CD14-positive monocyte (primary cell): Measurements from ENCODE around the gene GBP3. TPM values are rescaled to one million over a fixed set of nuclear protein-coding genes. Genes with fewer than 3 reads are reported as not detected.
"Not testable (repeated sequence)": the region's sequence is repeated elsewhere in the genome, so short reads cannot be mapped to it uniquely, and the experiment has no call there.

ENCODE experiments used
- DNase-seq, 3 donors: peaks; one replicate each; pipeline ENCODE4 v3.0.0-alpha.2; 2011 to 2022
- H2AFZ ChIP-seq: 2 replicates; pipeline ENCODE4 v1.6.0; 2012; ENCODE audit warnings: mild to moderate bottlenecking, low read depth, low read length, inconsistent platforms; ENCODE audit not compliant: insufficient read depth, poor library complexity, severe bottlenecking
- H3K27ac ChIP-seq, 2 donors: 1 replicate in 1 of 2; 2 replicates in 1 of 2; pipeline ENCODE4 v1.5.1; 2012 to 2013; ENCODE audit warnings: low read length in 2 of 2, control low read depth in 1 of 2, inconsistent platforms in 1 of 2, low read depth in 1 of 2, mild to moderate bottlenecking in 1 of 2
- H3K27me3 ChIP-seq, 2 donors: one replicate each; pipeline versions ENCODE4 v1.6.0 to v1.6.1; 2011 to 2013; ENCODE audit warnings: low read length in 2 of 2; ENCODE audit not compliant: control insufficient read depth in 2 of 2, insufficient read depth in 2 of 2
- H3K36me3 ChIP-seq, 2 donors: replicated peaks in 1 of 2; 1 replicate in 1 of 2; 2 replicates in 1 of 2; pipeline versions ENCODE4 v1.5.1 to v1.6.1; 2012 to 2013; ENCODE audit warnings: low read length in 2 of 2, control low read depth in 1 of 2, inconsistent platforms in 1 of 2, mild to moderate bottlenecking in 1 of 2; ENCODE audit not compliant: insufficient read depth in 2 of 2, control insufficient read depth in 1 of 2
- H3K4me1 ChIP-seq, 2 donors: 1 replicate in 1 of 2; 2 replicates in 1 of 2; pipeline versions ENCODE4 v1.5.1 to v1.6.1; 2012 to 2013; ENCODE audit warnings: low read length in 2 of 2, control low read depth in 1 of 2, inconsistent platforms in 1 of 2, mild to moderate bottlenecking in 1 of 2, moderate library complexity in 1 of 2; ENCODE audit not compliant: insufficient read depth in 2 of 2, control insufficient read depth in 1 of 2
- H3K4me2 ChIP-seq: replicated peaks from 2 replicates; pipeline ENCODE3; 2012; ENCODE audit warnings: low read length, moderate library complexity, mild to moderate bottlenecking; ENCODE audit not compliant: poor library complexity, severe bottlenecking; ENCODE audit errors: extremely low read depth
- H3K4me3 ChIP-seq, 3 experiments: fragments of 200-600 bp in 1 of 3; sonication (generic) in 1 of 3; replicated peaks in 1 of 3; 1 replicate in 2 of 3; 2 replicates in 1 of 3; pipeline ENCODE4 v1.5.1; 2011 to 2013; ENCODE audit warnings: low read length in 3 of 3, mild to moderate bottlenecking in 3 of 3, control low read depth in 2 of 3, low read depth in 2 of 3, inconsistent platforms in 1 of 3, moderate library complexity in 1 of 3
- H3K79me2 ChIP-seq: 2 replicates; pipeline ENCODE4 v1.6.0; 2012; ENCODE audit warnings: mild to moderate bottlenecking, control low read depth, inconsistent platforms, low read length, moderate library complexity; ENCODE audit not compliant: insufficient read depth
- H3K9ac ChIP-seq: 2 replicates; pipeline ENCODE4 v1.6.0; 2017; ENCODE audit warnings: low read length, mild to moderate bottlenecking; ENCODE audit not compliant: insufficient read depth, poor library complexity, severe bottlenecking
- H3K9me3 ChIP-seq, 2 donors: replicated peaks in 1 of 2; 1 replicate in 1 of 2; 2 replicates in 1 of 2; pipeline versions ENCODE4 v1.5.1 to v1.6.1; 2012 to 2013; ENCODE audit warnings: low read length in 2 of 2, control low read depth in 1 of 2; ENCODE audit not compliant: control insufficient read depth in 1 of 2, insufficient read depth in 1 of 2
- H4K20me1 ChIP-seq: 2 replicates; pipeline ENCODE4 v1.6.0; 2012; ENCODE audit warnings: mild to moderate bottlenecking, low read length, control low read depth, moderate library complexity; ENCODE audit not compliant: insufficient read depth
- H3K27ac Mint-ChIP-seq, 7 donors: one replicate each; pipeline ENCODE4 v1.8.0; 2020; ENCODE audit warnings: mild to moderate bottlenecking in 7 of 7, mixed read lengths in 7 of 7, moderate library complexity in 6 of 7, inconsistent platforms in 2 of 7
- H3K27me3 Mint-ChIP-seq, 3 donors: one replicate each; pipeline ENCODE4 v1.8.0; 2021 to 2022; ENCODE audit warnings: low read depth in 3 of 3, mild to moderate bottlenecking in 3 of 3, mixed read lengths in 3 of 3, moderate library complexity in 3 of 3, inconsistent platforms in 1 of 3
- H3K36me3 Mint-ChIP-seq, 2 donors: one replicate each; pipeline ENCODE4 v1.8.0; 2020; ENCODE audit warnings: mixed read lengths in 2 of 2, inconsistent platforms in 1 of 2, mild to moderate bottlenecking in 1 of 2
- H3K4me1 Mint-ChIP-seq: one replicate; pipeline ENCODE4 v1.8.0; 2020; ENCODE audit warnings: mild to moderate bottlenecking, mixed read lengths
- H3K4me3 Mint-ChIP-seq, 2 donors: one replicate each; pipeline ENCODE4 v1.8.0; 2020; ENCODE audit warnings: mild to moderate bottlenecking in 2 of 2, mixed read lengths in 2 of 2, moderate library complexity in 1 of 2
- H3K9me3 Mint-ChIP-seq, 7 donors: one replicate each; pipeline ENCODE4 v1.8.0; 2020 to 2022; ENCODE audit warnings: mixed read lengths in 7 of 7, mild to moderate bottlenecking in 6 of 7, moderate library complexity in 6 of 7, inconsistent platforms in 2 of 7
- CTCF ChIP-seq: fragments of 200-600 bp; IDR thresholded peaks from one replicate; pipeline ENCODE4 v1.8.0; 2022; ENCODE audit warnings: antibody characterized with exemption, mild to moderate bottlenecking
- WGBS: methylation state at CpG from one replicate; pipeline ENCODE4 v1.1.5; 2013; ENCODE audit warnings: missing lambda C conversion rate; ENCODE audit not compliant: insufficient coverage; 5-methylcytosine and 5-hydroxymethylcytosine counted together
- intact Hi-C, 2 donors: fragments of 100-400 bp; cut with micrococcal nuclease; formaldehyde crosslinking; loops; one replicate each; pipeline versions ENCODE4 v1.15.0 to v1.15.1; 2023
- polyA plus RNA-seq, 3 donors: library from polyadenylated mRNA; depleted of rRNA in 1 of 3; unstranded in 2 of 3; stranded (reverse) in 1 of 3; fragments of 300-500 nt in 2 of 3; fragments of >200 nt in 1 of 3; fragmentation: Illumina TruSeq in 2 of 3; gene quantifications; 1 replicate in 2 of 3; 2 replicates in 1 of 3; pipeline ENCODE4 v1.2.3, GENCODE V29; 2012 to 2021

GBP3 gene
- polyA plus RNA-seq, 3 donors: 6.9 to 17.3 (median 12.4) TPM

DNA sequence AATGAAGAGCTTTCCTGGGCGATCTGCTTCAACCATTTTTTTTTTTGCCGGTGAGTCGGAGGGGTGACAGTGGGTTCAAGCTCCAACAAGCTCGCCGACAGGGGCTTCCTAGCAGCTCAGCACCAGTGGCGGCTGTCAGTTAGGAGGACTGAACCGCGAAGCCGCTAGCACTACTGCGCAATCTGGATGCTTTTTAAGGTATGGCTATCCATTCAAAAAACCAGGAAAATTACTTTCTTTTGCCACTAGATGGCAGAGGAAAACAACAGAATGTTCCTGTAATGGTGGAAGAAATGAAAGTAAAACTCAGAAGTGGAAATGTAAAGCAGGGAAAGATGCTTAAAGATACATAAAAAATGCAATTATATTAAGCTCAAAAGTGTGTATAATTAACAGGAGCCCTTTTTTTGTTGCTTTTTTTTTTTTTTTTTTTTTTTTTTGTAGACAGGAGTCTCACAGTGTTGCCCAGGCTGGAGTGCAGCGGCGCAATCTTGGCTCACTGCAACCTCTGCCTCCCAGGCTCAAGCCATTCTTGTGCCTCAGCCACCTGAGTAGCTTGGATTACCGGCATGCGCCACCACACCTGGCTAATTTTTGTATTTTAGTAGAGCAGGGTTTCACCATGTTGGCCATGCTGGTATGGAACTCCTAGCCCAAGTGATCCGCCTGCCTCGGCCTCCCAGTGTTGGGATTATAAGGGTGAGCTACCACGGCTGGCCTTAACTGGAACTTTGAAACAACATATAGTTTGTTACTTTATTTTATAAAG lies 38.7 kb downstream of the GBP3 start:
- peaks cover 11 to 14% of the 10 kb centered on the region in 2 donors for H3K4me1 ChIP-seq
- H2AFZ ChIP-seq: no peak overlapping the region
- peak overlapping the region in 6 of 7 donors; percentile 18 to 81 (median 70) for H3K27ac Mint-ChIP-seq
- intact Hi-C loops: loop anchor here in 1 of 2 donors (10.0 kb wide), 1 partner anchor 1011 kb away; the partner anchor contains the start of gene ZNF326
- peak; percentile 80 for TF ChIP-seq CTCF
- H3K9me3 ChIP-seq: no peaks in the 10 kb centered on the region
- H3K27ac ChIP-seq: peak overlapping the region; percentile 27 to 29
- H3K36me3 Mint-ChIP-seq: peaks cover 34 to 36% of the 10 kb centered on the region in 2 donors
- peak; percentile 52 to 75 (median 64) for DNase-seq
- H3K79me2 ChIP-seq: peaks cover 87% of the 10 kb centered on the region
- H3K27me3 ChIP-seq: no peaks in the 10 kb centered on the region
- H3K4me3 ChIP-seq: peak overlapping the region in 1 of 3 experiments; percentile 34
- H3K9me3 Mint-ChIP-seq: peaks cover 0 to 5% (median 0%) of the 10 kb centered on the region in 7 donors
- peaks cover 34% of the 10 kb centered on the region for H4K20me1 ChIP-seq
- no peaks in the 10 kb centered on the region for H3K27me3 Mint-ChIP-seq
- WGBS: 68% methylated on average over 9 of the region's 17 CpGs
- H3K36me3 ChIP-seq: peaks cover 22 to 46% of the 10 kb centered on the region in 2 donors
- H3K4me3 Mint-ChIP-seq: peak overlapping the region; percentile 35 to 40
- H3K9ac ChIP-seq: no peak overlapping the region
- peak overlapping the region; percentile 36 for H3K4me2 ChIP-seq
- peaks cover 24% of the 10 kb centered on the region for H3K4me1 Mint-ChIP-seq

- TF ChIP-seq CTCF: no peak
- DNase-seq: no peak
- intact Hi-C loops: loop anchor here in 1 of 2 donors (10.0 kb wide), 1 partner anchor 1013 kb away; the partner anchor contains the start of gene ZNF326
- Mint-ChIP-seq H3K27ac (no peak overlapping the region), H3K9me3 (peaks cover 0 to 5% (median 0%) of the 10 kb centered on the region in 7 donors), H3K4me1 (peaks cover 24% of the 10 kb centered on the region), H3K36me3 (peaks cover 30 to 34% of the 10 kb centered on the region in 2 donors), H3K4me3 (no peak overlapping the region), H3K27me3 (no peaks in the 10 kb centered on the region)
- Histone ChIP-seq H3K9ac (no peak overlapping the region), H3K27ac (no peak overlapping the region), H3K36me3 (peaks cover 13 to 43% of the 10 kb centered on the region in 2 donors), H4K20me1 (peaks cover 38% of the 10 kb centered on the region), H3K4me2 (no peak overlapping the region), H3K4me3 (no peak overlapping the region), H2AFZ (no peak overlapping the region), H3K79me2 (peaks cover 77% of the 10 kb centered on the region), H3K27me3 (no peaks in the 10 kb centered on the region), H3K4me1 (peaks cover 11 to 14% of the 10 kb centered on the region in 2 donors), H3K9me3 (no peaks in the 10 kb centered on the region)
Observed at GRCh38 chr1:88982055-88982454, 40.6 kb downstream of the GBP3 start.

GRCh38 chr1:88981506-88981905 lies 41.2 kb downstream of the GBP3 start:
- H3K9ac ChIP-seq, H3K4me2 ChIP-seq, H3K9me3 ChIP-seq, H2AFZ ChIP-seq, DNase-seq, H3K9me3 Mint-ChIP-seq, H3K27me3 Mint-ChIP-seq, H3K27me3 ChIP-seq: not testable (repeated sequence)
- Histone ChIP-seq H3K79me2 (peaks cover 72% of the 10 kb centered on the region), H3K4me3 (peak overlapping the region in 1 of 3 experiments; percentile 12), H3K27ac (peak overlapping the region in 1 of 2 donors; percentile 67), H4K20me1 (peaks cover 38% of the 10 kb centered on the region), H3K4me1 (peaks cover 11 to 14% of the 10 kb centered on the region in 2 donors), H3K36me3 (peaks cover 8 to 37% of the 10 kb centered on the region in 2 donors)
- H3K4me3 Mint-ChIP-seq: peak overlapping the region in 1 of 2 donors; percentile 18
- WGBS: no CpG with 5 or more reads among the region's 2 CpGs
- intact Hi-C loops: loop anchor here in 1 of 2 donors (10.0 kb wide), 1 partner anchor 1013 kb away; the partner anchor contains the start of gene ZNF326
- H3K4me1 Mint-ChIP-seq: peaks cover 24% of the 10 kb centered on the region
- H3K27ac Mint-ChIP-seq: peak overlapping the region in 5 of 7 donors; percentile 29 to 85 (median 65)
- peaks cover 26 to 33% of the 10 kb centered on the region in 2 donors for H3K36me3 Mint-ChIP-seq
